Astrocyte (in vitro differentiated cells and primary cell): ENCODE measurements around the gene GPRC6A. TPM values are rescaled to one million over a fixed set of nuclear protein-coding genes. Genes with fewer than 3 reads are reported as not detected.

Experiments used
- DNase-seq: peaks from one replicate; pipeline ENCODE4 v3.0.0-alpha.2; 2010; ENCODE audit warnings: low read depth
- FAIRE-seq: peaks from 2 replicates; lab custom pipeline; 2011; peaks lifted over from hg19 to GRCh38; lab: Jason Lieb, UNC
- H2AFZ ChIP-seq: 2 replicates; pipeline ENCODE4 v1.6.0; 2012; ENCODE audit warnings: low read depth, low read length, inconsistent platforms
- H3K27ac ChIP-seq: 2 replicates; pipeline ENCODE4 v1.5.1; 2011; ENCODE audit warnings: low read depth, low read length, inconsistent platforms
- H3K27me3 ChIP-seq: 2 replicates; pipeline ENCODE4 v1.6.0; 2011; ENCODE audit warnings: low read length, inconsistent platforms; ENCODE audit not compliant: insufficient read depth
- H3K36me3 ChIP-seq: 2 replicates; pipeline ENCODE4 v1.5.1; 2011; ENCODE audit warnings: low read length, inconsistent platforms; ENCODE audit not compliant: insufficient read depth
- H3K4me1 ChIP-seq: 2 replicates; pipeline ENCODE4 v1.5.1; 2011; ENCODE audit warnings: low read length, inconsistent platforms; ENCODE audit not compliant: insufficient read depth
- H3K4me2 ChIP-seq: 2 replicates; pipeline ENCODE4 v1.6.0; 2012; ENCODE audit warnings: low read length, inconsistent platforms
- H3K4me3 ChIP-seq: 2 replicates; pipeline ENCODE4 v1.5.1; 2011; ENCODE audit warnings: low read depth, mild to moderate bottlenecking, low read length, inconsistent platforms; ENCODE audit not compliant: insufficient read depth
- H3K79me2 ChIP-seq: 2 replicates; pipeline ENCODE4 v1.6.0; 2012; ENCODE audit warnings: mild to moderate bottlenecking, low read length, inconsistent platforms; ENCODE audit not compliant: insufficient read depth
- H3K9ac ChIP-seq: 2 replicates; pipeline ENCODE4 v1.6.0; 2012; ENCODE audit warnings: mild to moderate bottlenecking, low read length, inconsistent platforms
- H3K9me3 ChIP-seq: 2 replicates; pipeline ENCODE4 v1.5.1; 2012; ENCODE audit warnings: low read depth, mild to moderate bottlenecking, low read length, inconsistent platforms; ENCODE audit not compliant: insufficient read depth
- H4K20me1 ChIP-seq: 2 replicates; pipeline ENCODE4 v1.6.0; 2012; ENCODE audit warnings: low read length, inconsistent platforms; ENCODE audit not compliant: insufficient read depth
- H3K27ac Mint-ChIP-seq: one replicate; pipeline ENCODE4 v1.8.0; 2021; ENCODE audit warnings: mild to moderate bottlenecking, mixed read lengths; ENCODE audit not compliant: unreplicated experiment
- H3K27me3 Mint-ChIP-seq: one replicate; pipeline ENCODE4 v1.8.0; 2021; ENCODE audit warnings: low read depth, mixed read lengths; ENCODE audit not compliant: unreplicated experiment
- H3K36me3 Mint-ChIP-seq: one replicate; pipeline ENCODE4 v1.8.0; 2021; ENCODE audit warnings: low read depth, mixed read lengths; ENCODE audit not compliant: unreplicated experiment
- H3K4me1 Mint-ChIP-seq: one replicate; pipeline ENCODE4 v1.8.0; 2021; ENCODE audit warnings: low read depth, mixed read lengths; ENCODE audit not compliant: unreplicated experiment
- H3K4me3 Mint-ChIP-seq: one replicate; pipeline ENCODE4 v1.8.0; 2021; ENCODE audit warnings: mild to moderate bottlenecking, moderate library complexity, mixed read lengths; ENCODE audit not compliant: unreplicated experiment
- H3K9me3 Mint-ChIP-seq: one replicate; pipeline ENCODE4 v1.8.0; 2021; ENCODE audit warnings: mild to moderate bottlenecking, mixed read lengths; ENCODE audit not compliant: unreplicated experiment
- EZH2 ChIP-seq: IDR thresholded peaks from 2 replicates; pipeline ENCODE4 v1.6.1; 2012; ENCODE audit warnings: mild to moderate bottlenecking, low read length, inconsistent platforms; ENCODE audit not compliant: insufficient read depth
- total RNA-seq: library from RNA; stranded (reverse); gene quantifications from 2 replicates; pipeline ENCODE4 v1.2.1, GENCODE V29; 2021
- TF ChIP-seq, protein P1 (sequence below): IDR thresholded peaks from 2 replicates; pipeline ENCODE4 v1.5.1; 2011; ENCODE audit warnings: low read depth, mild to moderate bottlenecking, inconsistent platforms, low read length, moderate library complexity; ENCODE audit not compliant: insufficient read depth

Gene GPRC6A
- total RNA-seq, 1 donor from 2014 or later: not detected

DNA sequence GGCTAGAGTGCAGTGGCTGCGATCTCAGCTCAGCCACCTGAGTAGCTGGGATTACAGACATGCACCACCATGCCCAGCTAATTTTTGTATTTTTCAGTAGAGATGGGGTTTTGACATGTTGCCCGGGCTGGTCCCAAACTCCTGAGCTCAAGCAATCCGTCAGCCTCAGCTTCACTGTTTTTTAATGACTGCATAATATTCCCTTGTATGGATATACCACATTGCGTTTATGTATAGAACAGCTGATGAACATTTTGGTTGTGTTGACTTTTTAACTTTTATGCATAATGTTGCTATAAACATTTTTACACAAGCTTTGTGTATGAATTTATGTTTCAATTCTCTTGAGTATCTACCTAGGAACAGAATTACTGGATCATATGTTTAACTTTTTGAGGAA, 43.9 kb upstream of the GPRC6A start:
- H3K27me3 Mint-ChIP-seq: peaks cover 37% of the 10 kb centered on the region
- peaks cover 25% of the 10 kb centered on the region for H3K27me3 ChIP-seq
- H3K36me3 Mint-ChIP-seq: no peaks in the 10 kb centered on the region
- peaks cover 12% of the 10 kb centered on the region for H3K9me3 Mint-ChIP-seq
- H3K27ac ChIP-seq: no peak overlapping the region
- peaks cover 2% of the 10 kb centered on the region for H3K9me3 ChIP-seq
- H3K4me1 ChIP-seq: peaks cover 4% of the 10 kb centered on the region
- H3K9ac ChIP-seq: no peak overlapping the region
- no peak overlapping the region for H3K4me2 ChIP-seq
- H2AFZ ChIP-seq: no peak overlapping the region
- H3K4me3 ChIP-seq: no peak overlapping the region
- H4K20me1 ChIP-seq: no peaks in the 10 kb centered on the region
- H3K79me2 ChIP-seq: no peaks in the 10 kb centered on the region
- no peak overlapping the region for H3K4me3 Mint-ChIP-seq
- H3K27ac Mint-ChIP-seq: no peak overlapping the region
- H3K36me3 ChIP-seq: no peaks in the 10 kb centered on the region
- TF ChIP-seq, protein P1, sequence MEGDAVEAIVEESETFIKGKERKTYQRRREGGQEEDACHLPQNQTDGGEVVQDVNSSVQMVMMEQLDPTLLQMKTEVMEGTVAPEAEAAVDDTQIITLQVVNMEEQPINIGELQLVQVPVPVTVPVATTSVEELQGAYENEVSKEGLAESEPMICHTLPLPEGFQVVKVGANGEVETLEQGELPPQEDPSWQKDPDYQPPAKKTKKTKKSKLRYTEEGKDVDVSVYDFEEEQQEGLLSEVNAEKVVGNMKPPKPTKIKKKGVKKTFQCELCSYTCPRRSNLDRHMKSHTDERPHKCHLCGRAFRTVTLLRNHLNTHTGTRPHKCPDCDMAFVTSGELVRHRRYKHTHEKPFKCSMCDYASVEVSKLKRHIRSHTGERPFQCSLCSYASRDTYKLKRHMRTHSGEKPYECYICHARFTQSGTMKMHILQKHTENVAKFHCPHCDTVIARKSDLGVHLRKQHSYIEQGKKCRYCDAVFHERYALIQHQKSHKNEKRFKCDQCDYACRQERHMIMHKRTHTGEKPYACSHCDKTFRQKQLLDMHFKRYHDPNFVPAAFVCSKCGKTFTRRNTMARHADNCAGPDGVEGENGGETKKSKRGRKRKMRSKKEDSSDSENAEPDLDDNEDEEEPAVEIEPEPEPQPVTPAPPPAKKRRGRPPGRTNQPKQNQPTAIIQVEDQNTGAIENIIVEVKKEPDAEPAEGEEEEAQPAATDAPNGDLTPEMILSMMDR: no peak
- no peak for TF ChIP-seq EZH2
- H3K4me1 Mint-ChIP-seq: no peaks in the 10 kb centered on the region
- DNase-seq (no peak), FAIRE-seq (no peak)

GRCh38 chr6:116866281-116866871, 37.5 kb upstream of the GPRC6A start:
- H2AFZ ChIP-seq: no peak overlapping the region
- peaks cover 2% of the 10 kb centered on the region for H3K9me3 ChIP-seq
- H3K27me3 ChIP-seq: no peaks in the 10 kb centered on the region
- TF ChIP-seq EZH2: no peak
- TF ChIP-seq, protein P1: no peak
- no peak overlapping the region for H3K27ac ChIP-seq
- FAIRE-seq (no peak), DNase-seq (no peak)
- no peaks in the 10 kb centered on the region for H3K27me3 Mint-ChIP-seq
- H3K79me2 ChIP-seq: no peaks in the 10 kb centered on the region
- H3K4me1 Mint-ChIP-seq: peaks cover 7% of the 10 kb centered on the region
- H3K4me2 ChIP-seq: no peak overlapping the region
- H3K4me3 Mint-ChIP-seq: no peak overlapping the region
- H3K36me3 Mint-ChIP-seq: no peaks in the 10 kb centered on the region
- no peaks in the 10 kb centered on the region for H4K20me1 ChIP-seq
- H3K27ac Mint-ChIP-seq: no peak overlapping the region
- H3K9me3 Mint-ChIP-seq: peaks cover 6% of the 10 kb centered on the region
- H3K9ac ChIP-seq: no peak overlapping the region
- H3K36me3 ChIP-seq: no peaks in the 10 kb centered on the region
- H3K4me1 ChIP-seq: no peaks in the 10 kb centered on the region
- no peak overlapping the region for H3K4me3 ChIP-seq

- TF ChIP-seq, protein P1: no peak
- TF ChIP-seq EZH2: no peak
- no peak overlapping the region for H3K4me3 Mint-ChIP-seq
- no peaks in the 10 kb centered on the region for H3K9me3 ChIP-seq
- no peaks in the 10 kb centered on the region for H3K27me3 ChIP-seq
- peaks cover 16% of the 10 kb centered on the region for H3K9me3 Mint-ChIP-seq
- peaks cover 1% of the 10 kb centered on the region for H3K4me1 Mint-ChIP-seq
- H3K27ac Mint-ChIP-seq: no peak overlapping the region
- H3K4me3 ChIP-seq: no peak overlapping the region
- no peaks in the 10 kb centered on the region for H3K4me1 ChIP-seq
- H2AFZ ChIP-seq: no peak overlapping the region
- no peak for DNase-seq
- no peaks in the 10 kb centered on the region for H3K36me3 Mint-ChIP-seq
- H3K9ac ChIP-seq: no peak overlapping the region
- no peaks in the 10 kb centered on the region for H3K27me3 Mint-ChIP-seq
- no peak overlapping the region for H3K4me2 ChIP-seq
- no peak for FAIRE-seq
- H3K27ac ChIP-seq: no peak overlapping the region
- H3K79me2 ChIP-seq: no peaks in the 10 kb centered on the region
- H4K20me1 ChIP-seq: no peaks in the 10 kb centered on the region
- H3K36me3 ChIP-seq: no peaks in the 10 kb centered on the region
Observed at GRCh38 chr6:116859264-116859663, 30.4 kb upstream of the GPRC6A start.
